Measurements from ENCODE around the gene BRSK2. TPM values are rescaled to one million over a fixed set of nuclear protein-coding genes. Genes with fewer than 3 reads are reported as not detected.

The BRSK2 gene
- total RNA-seq, 1 donor from 2014 or later: 4.0 TPM

- H3K4me3 Mint-ChIP-seq (ENCODE audit: unreplicated experiment): no peak overlapping the region
- no peak overlapping the region for H3K27ac Mint-ChIP-seq (ENCODE audit: unreplicated experiment)
- no peaks in the 10 kb centered on the region for H3K9me3 Mint-ChIP-seq (ENCODE audit: unreplicated experiment)
- no peaks in the 10 kb centered on the region for H3K36me3 Mint-ChIP-seq (ENCODE audit: low read depth, unreplicated experiment)
- DNase-seq (ENCODE audit: low spot score): no peak
- H3K4me1 Mint-ChIP-seq (ENCODE audit: unreplicated experiment): no peaks in the 10 kb centered on the region
- TF ChIP-seq, protein P1, sequence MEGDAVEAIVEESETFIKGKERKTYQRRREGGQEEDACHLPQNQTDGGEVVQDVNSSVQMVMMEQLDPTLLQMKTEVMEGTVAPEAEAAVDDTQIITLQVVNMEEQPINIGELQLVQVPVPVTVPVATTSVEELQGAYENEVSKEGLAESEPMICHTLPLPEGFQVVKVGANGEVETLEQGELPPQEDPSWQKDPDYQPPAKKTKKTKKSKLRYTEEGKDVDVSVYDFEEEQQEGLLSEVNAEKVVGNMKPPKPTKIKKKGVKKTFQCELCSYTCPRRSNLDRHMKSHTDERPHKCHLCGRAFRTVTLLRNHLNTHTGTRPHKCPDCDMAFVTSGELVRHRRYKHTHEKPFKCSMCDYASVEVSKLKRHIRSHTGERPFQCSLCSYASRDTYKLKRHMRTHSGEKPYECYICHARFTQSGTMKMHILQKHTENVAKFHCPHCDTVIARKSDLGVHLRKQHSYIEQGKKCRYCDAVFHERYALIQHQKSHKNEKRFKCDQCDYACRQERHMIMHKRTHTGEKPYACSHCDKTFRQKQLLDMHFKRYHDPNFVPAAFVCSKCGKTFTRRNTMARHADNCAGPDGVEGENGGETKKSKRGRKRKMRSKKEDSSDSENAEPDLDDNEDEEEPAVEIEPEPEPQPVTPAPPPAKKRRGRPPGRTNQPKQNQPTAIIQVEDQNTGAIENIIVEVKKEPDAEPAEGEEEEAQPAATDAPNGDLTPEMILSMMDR (IDR thresholded peaks at IDR 0.05; ENCODE audit: unreplicated experiment): no peak
- H3K27me3 Mint-ChIP-seq (ENCODE audit: unreplicated experiment): peaks cover 4% of the 10 kb centered on the region
Measured at GRCh38 chr11:1402355-1403077, 12.8 kb downstream of the BRSK2 start.

GRCh38 chr11:1403078-1403620, 13.4 kb downstream of the BRSK2 start:
- Mint-ChIP-seq H3K4me3 (ENCODE audit: unreplicated experiment) (no peak overlapping the region), H3K36me3 (ENCODE audit: low read depth, unreplicated experiment) (no peaks in the 10 kb centered on the region), H3K27ac (ENCODE audit: unreplicated experiment) (no peak overlapping the region), H3K9me3 (ENCODE audit: unreplicated experiment) (no peaks in the 10 kb centered on the region), H3K4me1 (ENCODE audit: unreplicated experiment) (no peaks in the 10 kb centered on the region), H3K27me3 (ENCODE audit: unreplicated experiment) (peaks cover 4% of the 10 kb centered on the region)
- TF ChIP-seq, protein P1 (IDR thresholded peaks at IDR 0.05; ENCODE audit: unreplicated experiment): no peak
- no peak for DNase-seq (ENCODE audit: low spot score)

- Mint-ChIP-seq H3K27ac (ENCODE audit: unreplicated experiment) (no peak overlapping the region), H3K27me3 (ENCODE audit: unreplicated experiment) (peaks cover 5% of the 10 kb centered on the region), H3K36me3 (ENCODE audit: low read depth, unreplicated experiment) (no peaks in the 10 kb centered on the region), H3K4me1 (ENCODE audit: unreplicated experiment) (no peaks in the 10 kb centered on the region), H3K4me3 (ENCODE audit: unreplicated experiment) (no peak overlapping the region), H3K9me3 (ENCODE audit: unreplicated experiment) (no peaks in the 10 kb centered on the region)
- TF ChIP-seq, protein P1 (IDR thresholded peaks at IDR 0.05; ENCODE audit: unreplicated experiment): no peak
- no peak for DNase-seq (ENCODE audit: low spot score)
Measured at GRCh38 chr11:1403721-1404460, 14.2 kb downstream of the BRSK2 start.

GRCh38 chr11:1404461-1405185, 14.9 kb downstream of the BRSK2 start:
- Mint-ChIP-seq H3K27ac (ENCODE audit: unreplicated experiment) (no peak overlapping the region), H3K27me3 (ENCODE audit: unreplicated experiment) (peaks cover 5% of the 10 kb centered on the region)

More at GRCh38 chr11:1404461-1405185, 14.9 kb downstream of the BRSK2 start:
- Mint-ChIP-seq H3K4me3 (ENCODE audit: unreplicated experiment) (no peak overlapping the region), H3K36me3 (ENCODE audit: low read depth, unreplicated experiment) (no peaks in the 10 kb centered on the region), H3K9me3 (ENCODE audit: unreplicated experiment) (no peaks in the 10 kb centered on the region), H3K4me1 (ENCODE audit: unreplicated experiment) (no peaks in the 10 kb centered on the region)
- no peak for DNase-seq (ENCODE audit: low spot score)
- TF ChIP-seq, protein P1 (IDR thresholded peaks at IDR 0.05; ENCODE audit: unreplicated experiment): no peak
